Muscle of leg (tissue), 9 donors: Measurements from ENCODE around the gene KCNG1. TPM values are rescaled to one million over a fixed set of nuclear protein-coding genes. Genes with fewer than 3 reads are reported as not detected.

ENCODE experiments used
- polyA plus RNA-seq, 8 donors: library from polyadenylated mRNA; unstranded; fragments of 120-200 nt; gene quantifications; one replicate each; pipeline versions ENCODE4 v1.2.1 to v1.2.3, GENCODE V29; 2013; ENCODE audit warnings: inconsistent platforms in 1 of 8, low replicate concordance in 1 of 8; ENCODE audit not compliant: insufficient read length in 8 of 8, insufficient read depth in 1 of 8
- total RNA-seq: library from RNA; stranded (reverse); fragments of 120-200 nt; gene quantifications from one replicate; pipeline ENCODE4 v1.2.4, GENCODE V29; 2013

The KCNG1 gene
- total and polyA plus RNA-seq, 9 donors, result 0.27 to 2.2 (median 0.54) TPM

Other genes starting within 250 kb of the KCNG1 start
- 4.0 TPM for gene BCAS4, start 228.0 kb downstream of the KCNG1 start, total RNA-seq
- gene BCAS4, start 228.0 kb downstream of the KCNG1 start, polyA plus RNA-seq, result 1 to 10 TPM; 3.4 to 5.8 (median 3.8) TPM
- gene ADNP, start 91.7 kb downstream of the KCNG1 start, total RNA-seq, result 37.9 TPM
- 10 to 100 TPM; 50.3 to 68.5 (median 54.6) TPM for gene ADNP, start 91.7 kb downstream of the KCNG1 start, polyA plus RNA-seq
- 52.3 TPM for gene DPM1, start 64.6 kb downstream of the KCNG1 start, total RNA-seq
- 10 to 100 TPM; 41.1 to 49.7 (median 45.5) TPM for gene DPM1, start 64.6 kb downstream of the KCNG1 start, polyA plus RNA-seq
- gene MOCS3, start 64.3 kb downstream of the KCNG1 start, total RNA-seq, result 3.8 TPM
- gene MOCS3, start 64.3 kb downstream of the KCNG1 start, polyA plus RNA-seq, result 1 to 10 TPM; 2.9 to 4.0 (median 3.4) TPM